ENCODE measurements around the gene AKAP1.

DNA sequence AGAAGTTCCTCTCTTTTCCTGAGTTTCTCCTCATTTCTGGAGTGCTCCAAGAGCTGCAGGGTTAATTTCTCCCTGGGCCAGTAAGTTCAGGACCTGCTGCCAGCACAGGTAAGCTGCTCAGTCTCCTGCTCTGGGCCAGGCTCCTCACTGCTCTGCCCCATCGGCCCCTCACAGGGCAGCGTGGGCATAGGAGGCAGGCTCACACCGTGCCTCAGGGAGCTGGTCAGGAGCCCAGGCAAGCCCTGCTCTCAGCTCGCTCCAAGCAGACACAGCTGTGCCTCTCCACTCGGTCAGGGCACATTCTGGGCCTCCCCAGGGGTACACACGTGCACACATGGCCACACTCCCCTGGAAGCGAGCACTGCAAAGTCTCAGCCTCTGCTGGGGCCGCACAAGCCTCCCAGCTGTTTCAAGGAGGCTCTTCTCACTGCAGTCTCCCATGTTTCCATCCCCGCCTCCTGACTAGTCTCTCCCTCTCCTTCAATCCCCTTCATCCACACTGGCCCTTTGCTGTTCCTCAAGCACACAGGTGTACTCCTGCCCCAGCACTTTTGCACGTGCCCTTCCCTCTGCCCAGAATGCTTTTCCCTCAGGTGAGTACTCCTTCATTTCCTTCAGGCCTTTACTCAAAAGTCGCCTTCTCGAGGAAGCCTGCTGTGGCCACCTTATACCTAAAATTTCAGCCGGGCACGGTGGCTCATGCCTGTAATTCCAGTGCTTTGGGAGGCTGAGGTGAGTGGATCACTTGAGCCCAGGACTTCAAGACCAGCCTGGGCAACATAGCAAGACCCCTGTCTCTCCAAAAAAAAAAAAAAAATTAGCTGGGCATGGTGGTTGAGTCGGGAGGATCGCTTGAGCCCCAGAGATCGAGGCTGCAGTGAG lies 53.2 kb downstream of the AKAP1 start:
- TF ChIP-seq SMC3 (IDR thresholded peaks at IDR 0.05) (no peak), POLR2A (IDR thresholded peaks at IDR 0.05; ENCODE audit: low read length) (no peak), KDM1A (IDR thresholded peaks at IDR 0.05; ENCODE audit: low read depth) (no peak), EP300 (IDR thresholded peaks at IDR 0.05) (no peak), JUN (IDR thresholded peaks at IDR 0.05) (no peak), RAD21 (conservative IDR thresholded peaks at IDR 0.05 in 1 of 2, IDR thresholded peaks at IDR 0.05 in 1 of 2) (no peak), PHF8 (IDR thresholded peaks at IDR 0.05; ENCODE audit: borderline replicate concordance, low read depth) (no peak), TP53 (CRISPR knock-in tag; IDR thresholded peaks at IDR 0.05) (no peak)
- TF ChIP-seq, protein P1, sequence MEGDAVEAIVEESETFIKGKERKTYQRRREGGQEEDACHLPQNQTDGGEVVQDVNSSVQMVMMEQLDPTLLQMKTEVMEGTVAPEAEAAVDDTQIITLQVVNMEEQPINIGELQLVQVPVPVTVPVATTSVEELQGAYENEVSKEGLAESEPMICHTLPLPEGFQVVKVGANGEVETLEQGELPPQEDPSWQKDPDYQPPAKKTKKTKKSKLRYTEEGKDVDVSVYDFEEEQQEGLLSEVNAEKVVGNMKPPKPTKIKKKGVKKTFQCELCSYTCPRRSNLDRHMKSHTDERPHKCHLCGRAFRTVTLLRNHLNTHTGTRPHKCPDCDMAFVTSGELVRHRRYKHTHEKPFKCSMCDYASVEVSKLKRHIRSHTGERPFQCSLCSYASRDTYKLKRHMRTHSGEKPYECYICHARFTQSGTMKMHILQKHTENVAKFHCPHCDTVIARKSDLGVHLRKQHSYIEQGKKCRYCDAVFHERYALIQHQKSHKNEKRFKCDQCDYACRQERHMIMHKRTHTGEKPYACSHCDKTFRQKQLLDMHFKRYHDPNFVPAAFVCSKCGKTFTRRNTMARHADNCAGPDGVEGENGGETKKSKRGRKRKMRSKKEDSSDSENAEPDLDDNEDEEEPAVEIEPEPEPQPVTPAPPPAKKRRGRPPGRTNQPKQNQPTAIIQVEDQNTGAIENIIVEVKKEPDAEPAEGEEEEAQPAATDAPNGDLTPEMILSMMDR (IDR thresholded peaks at IDR 0.05), result no peak
- TF ChIP-seq, protein P2, sequence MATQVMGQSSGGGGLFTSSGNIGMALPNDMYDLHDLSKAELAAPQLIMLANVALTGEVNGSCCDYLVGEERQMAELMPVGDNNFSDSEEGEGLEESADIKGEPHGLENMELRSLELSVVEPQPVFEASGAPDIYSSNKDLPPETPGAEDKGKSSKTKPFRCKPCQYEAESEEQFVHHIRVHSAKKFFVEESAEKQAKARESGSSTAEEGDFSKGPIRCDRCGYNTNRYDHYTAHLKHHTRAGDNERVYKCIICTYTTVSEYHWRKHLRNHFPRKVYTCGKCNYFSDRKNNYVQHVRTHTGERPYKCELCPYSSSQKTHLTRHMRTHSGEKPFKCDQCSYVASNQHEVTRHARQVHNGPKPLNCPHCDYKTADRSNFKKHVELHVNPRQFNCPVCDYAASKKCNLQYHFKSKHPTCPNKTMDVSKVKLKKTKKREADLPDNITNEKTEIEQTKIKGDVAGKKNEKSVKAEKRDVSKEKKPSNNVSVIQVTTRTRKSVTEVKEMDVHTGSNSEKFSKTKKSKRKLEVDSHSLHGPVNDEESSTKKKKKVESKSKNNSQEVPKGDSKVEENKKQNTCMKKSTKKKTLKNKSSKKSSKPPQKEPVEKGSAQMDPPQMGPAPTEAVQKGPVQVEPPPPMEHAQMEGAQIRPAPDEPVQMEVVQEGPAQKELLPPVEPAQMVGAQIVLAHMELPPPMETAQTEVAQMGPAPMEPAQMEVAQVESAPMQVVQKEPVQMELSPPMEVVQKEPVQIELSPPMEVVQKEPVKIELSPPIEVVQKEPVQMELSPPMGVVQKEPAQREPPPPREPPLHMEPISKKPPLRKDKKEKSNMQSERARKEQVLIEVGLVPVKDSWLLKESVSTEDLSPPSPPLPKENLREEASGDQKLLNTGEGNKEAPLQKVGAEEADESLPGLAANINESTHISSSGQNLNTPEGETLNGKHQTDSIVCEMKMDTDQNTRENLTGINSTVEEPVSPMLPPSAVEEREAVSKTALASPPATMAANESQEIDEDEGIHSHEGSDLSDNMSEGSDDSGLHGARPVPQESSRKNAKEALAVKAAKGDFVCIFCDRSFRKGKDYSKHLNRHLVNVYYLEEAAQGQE (IDR thresholded peaks at IDR 0.05), result no peak
- TF ChIP-seq, protein P3, sequence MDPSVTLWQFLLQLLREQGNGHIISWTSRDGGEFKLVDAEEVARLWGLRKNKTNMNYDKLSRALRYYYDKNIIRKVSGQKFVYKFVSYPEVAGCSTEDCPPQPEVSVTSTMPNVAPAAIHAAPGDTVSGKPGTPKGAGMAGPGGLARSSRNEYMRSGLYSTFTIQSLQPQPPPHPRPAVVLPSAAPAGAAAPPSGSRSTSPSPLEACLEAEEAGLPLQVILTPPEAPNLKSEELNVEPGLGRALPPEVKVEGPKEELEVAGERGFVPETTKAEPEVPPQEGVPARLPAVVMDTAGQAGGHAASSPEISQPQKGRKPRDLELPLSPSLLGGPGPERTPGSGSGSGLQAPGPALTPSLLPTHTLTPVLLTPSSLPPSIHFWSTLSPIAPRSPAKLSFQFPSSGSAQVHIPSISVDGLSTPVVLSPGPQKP (IDR thresholded peaks at IDR 0.05; ENCODE audit: low read depth, low read length), result no peak
- TF ChIP-seq, protein P4, sequence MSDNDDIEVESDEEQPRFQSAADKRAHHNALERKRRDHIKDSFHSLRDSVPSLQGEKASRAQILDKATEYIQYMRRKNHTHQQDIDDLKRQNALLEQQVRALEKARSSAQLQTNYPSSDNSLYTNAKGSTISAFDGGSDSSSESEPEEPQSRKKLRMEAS (IDR thresholded peaks at IDR 0.05), result no peak
